H9 (cell line): ENCODE measurements around the gene ZDHHC13. TPM values are rescaled to one million over a fixed set of nuclear protein-coding genes. Genes with fewer than 3 reads are reported as not detected.

Experiments
- DNase-seq: peaks from one replicate; pipeline ENCODE4 v3.0.0-alpha.2; 2017
- H2AFZ ChIP-seq: one replicate; pipeline ENCODE4 v1.6.1; 2013; ENCODE audit warnings: mild to moderate bottlenecking, low read length, control low read depth, moderate library complexity
- H2AK5ac ChIP-seq: 2 replicates; pipeline ENCODE4 v1.6.1; 2013; ENCODE audit warnings: low read length, control low read depth, mixed read lengths; ENCODE audit not compliant: insufficient read length
- H2BK120ac ChIP-seq: one replicate; pipeline ENCODE4 v1.6.1; 2013; ENCODE audit warnings: low read depth, mild to moderate bottlenecking, low read length, control low read depth, inconsistent platforms; ENCODE audit not compliant: poor library complexity, severe bottlenecking
- H2BK12ac ChIP-seq: 2 replicates; pipeline ENCODE4 v1.6.1; 2013; ENCODE audit warnings: low read length, control low read depth, mixed read lengths, low read depth; ENCODE audit not compliant: insufficient read length
- H2BK15ac ChIP-seq: 2 replicates; pipeline ENCODE4 v1.6.1; 2013; ENCODE audit warnings: low read depth, low read length, control low read depth
- H2BK20ac ChIP-seq: one replicate; pipeline ENCODE4 v1.6.1; 2013; ENCODE audit warnings: low read depth, mild to moderate bottlenecking, low read length, control low read depth, inconsistent platforms; ENCODE audit not compliant: poor library complexity, severe bottlenecking
- H2BK5ac ChIP-seq: 2 replicates; pipeline ENCODE4 v1.6.1; 2013; ENCODE audit warnings: low read length, control low read depth, mixed read lengths; ENCODE audit not compliant: insufficient read length
- H3K14ac ChIP-seq: 2 replicates; pipeline ENCODE4 v1.6.1; 2013; ENCODE audit warnings: low read length, control low read depth; ENCODE audit not compliant: insufficient read depth
- H3K18ac ChIP-seq: 2 replicates; pipeline ENCODE4 v1.6.1; 2013; ENCODE audit warnings: low read depth, mild to moderate bottlenecking, mixed read lengths, low read length, control low read depth; ENCODE audit not compliant: insufficient read length
- H3K23ac ChIP-seq: 2 replicates; pipeline ENCODE4 v1.6.1; 2013; ENCODE audit warnings: low read length, control low read depth, mixed read lengths, low read depth; ENCODE audit not compliant: insufficient read length
- H3K23me2 ChIP-seq: 2 replicates; pipeline ENCODE4 v1.6.1; 2013; ENCODE audit warnings: low read depth, mild to moderate bottlenecking, mixed read lengths, low read length, control low read depth; ENCODE audit not compliant: insufficient read length, poor library complexity, severe bottlenecking
- H3K27ac ChIP-seq: 2 replicates; pipeline ENCODE4 v1.5.1; 2013; ENCODE audit warnings: low read length, control low read depth, mixed read lengths, low read depth; ENCODE audit not compliant: insufficient read length
- H3K27me3 ChIP-seq: 2 replicates; pipeline ENCODE4 v1.6.1; 2013; ENCODE audit warnings: low read length, control low read depth, inconsistent platforms; ENCODE audit not compliant: insufficient read depth
- H3K4ac ChIP-seq: 2 replicates; pipeline ENCODE4 v1.6.1; 2013; ENCODE audit warnings: low read depth, mild to moderate bottlenecking, control low read depth, inconsistent platforms, low read length, moderate library complexity
- H3K4me1 ChIP-seq: 2 replicates; pipeline ENCODE4 v1.6.1; 2013; ENCODE audit warnings: low read length, control low read depth, inconsistent platforms; ENCODE audit not compliant: insufficient read depth
- H3K4me2 ChIP-seq: 2 replicates; pipeline ENCODE4 v1.6.1; 2013; ENCODE audit warnings: low read length, control low read depth, mixed read lengths; ENCODE audit not compliant: insufficient read length, insufficient read depth
- H3K56ac ChIP-seq: 2 replicates; pipeline ENCODE4 v1.6.1; 2013; ENCODE audit warnings: low read depth, mild to moderate bottlenecking, mixed read lengths, low read length, control low read depth; ENCODE audit not compliant: insufficient read length
- H3K79me1 ChIP-seq: 2 replicates; pipeline ENCODE4 v1.6.1; 2013; ENCODE audit warnings: low read depth, mild to moderate bottlenecking, moderate library complexity, low read length, control low read depth, inconsistent platforms; ENCODE audit not compliant: insufficient read depth, poor library complexity, severe bottlenecking
- H3K79me2 ChIP-seq: 2 replicates; pipeline ENCODE4 v1.6.1; 2013; ENCODE audit warnings: low read length, control low read depth, inconsistent platforms; ENCODE audit not compliant: insufficient read depth
- H3K9ac ChIP-seq: 2 replicates; pipeline ENCODE4 v1.6.1; 2013; ENCODE audit warnings: low read length, control low read depth, mixed read lengths; ENCODE audit not compliant: insufficient read length; ENCODE audit errors: extremely low read depth
- H3K9me3 ChIP-seq: one replicate; pipeline ENCODE4 v1.6.1; 2013; ENCODE audit warnings: low read depth, low read length, inconsistent platforms; ENCODE audit not compliant: control insufficient read depth
- H3T11ph ChIP-seq: one replicate; pipeline ENCODE4 v1.6.1; 2013; ENCODE audit warnings: mild to moderate bottlenecking, low read length, control low read depth, inconsistent platforms
- H4K20me1 ChIP-seq: one replicate; pipeline ENCODE4 v1.6.1; 2013; ENCODE audit not compliant: control insufficient read depth, insufficient read length, insufficient read depth
- H4K5ac ChIP-seq: 2 replicates; pipeline ENCODE4 v1.6.1; 2013; ENCODE audit warnings: low read depth, mild to moderate bottlenecking, mixed read lengths, low read length, control low read depth; ENCODE audit not compliant: insufficient read length
- H4K8ac ChIP-seq: replicated peaks from 2 replicates; pipeline ENCODE4 v1.6.1; 2013; ENCODE audit warnings: low read length, control low read depth, mixed read lengths, low read depth; ENCODE audit not compliant: insufficient read length
- H4K91ac ChIP-seq: 2 replicates; pipeline ENCODE4 v1.6.1; 2013; ENCODE audit warnings: low read depth, mild to moderate bottlenecking, moderate library complexity, mixed read lengths, low read length, control low read depth; ENCODE audit not compliant: insufficient read length
- H3K27ac Mint-ChIP-seq, 3 experiments: 2 replicates in 2 of 3; 3 replicates in 1 of 3; pipeline ENCODE4 v1.8.0; 2020 to 2021; ENCODE audit warnings: mixed read lengths in 3 of 3, mild to moderate bottlenecking in 1 of 3, moderate library complexity in 1 of 3
- H3K27me3 Mint-ChIP-seq: 2 replicates; pipeline ENCODE4 v1.8.0; 2021; ENCODE audit warnings: low read depth, mild to moderate bottlenecking, moderate library complexity, mixed read lengths
- H3K36me3 Mint-ChIP-seq, 3 experiments: 2 replicates in 2 of 3; 3 replicates in 1 of 3; pipeline ENCODE4 v1.8.0; 2020 to 2021; ENCODE audit warnings: low read depth in 3 of 3, mixed read lengths in 3 of 3; ENCODE audit not compliant: insufficient read depth in 1 of 3
- H3K4me1 Mint-ChIP-seq, 2 experiments: 2 replicates each; pipeline ENCODE4 v1.8.0; 2020; ENCODE audit warnings: mixed read lengths in 2 of 2
- H3K4me3 Mint-ChIP-seq, 2 experiments: 2 replicates in 1 of 2; 3 replicates in 1 of 2; pipeline ENCODE4 v1.8.0; 2020 to 2021; ENCODE audit warnings: mild to moderate bottlenecking in 2 of 2, mixed read lengths in 2 of 2, moderate library complexity in 1 of 2
- H3K9me3 Mint-ChIP-seq, 2 experiments: 2 replicates in 1 of 2; 3 replicates in 1 of 2; pipeline ENCODE4 v1.8.0; 2020; ENCODE audit warnings: mild to moderate bottlenecking in 2 of 2, mixed read lengths in 2 of 2, moderate library complexity in 1 of 2
- CTCF ChIP-seq: fragments of 200-600 bp; sonication (generic); conservative IDR thresholded peaks from 3 replicates; pipeline ENCODE4 v1.8.0; 2021; ENCODE audit warnings: antibody characterized with exemption, mild to moderate bottlenecking
- WGBS: extraction: QIAGEN DNeasy Blood & Tissue Kit; methylation state at CpG from one replicate; pipeline ENCODE4 v1.1.7; 2013; ENCODE audit warnings: missing lambda C conversion rate, low lambda C conversion rate, mixed read lengths; ENCODE audit not compliant: insufficient read length; ENCODE audit errors: extremely low coverage; 5-methylcytosine and 5-hydroxymethylcytosine counted together
- total RNA-seq: library from RNA; stranded (reverse); gene quantifications from 2 replicates; pipeline ENCODE4 v1.2.1, GENCODE V29; 2021

Gene ZDHHC13
- total RNA-seq, 1 experiment from 2014 or later, result 20.9 TPM

- Histone ChIP-seq H4K5ac (no peak overlapping the region), H2BK20ac (no peak overlapping the region), H3K23ac (no peak overlapping the region), H2AFZ (no peak overlapping the region), H3K27me3 (no peaks in the 10 kb centered on the region), H2BK120ac (no peak overlapping the region), H2BK12ac (no peak overlapping the region), H4K8ac (no peak overlapping the region), H3K4me2 (no peak overlapping the region), H3K27ac (no peak overlapping the region), H2BK5ac (no peak overlapping the region), H2AK5ac (no peak overlapping the region), H3K23me2 (no peaks in the 10 kb centered on the region), H3T11ph (no peak overlapping the region), H3K18ac (no peak overlapping the region), H3K4me1 (no peaks in the 10 kb centered on the region), H3K14ac (no peak overlapping the region), H3K9ac (no peak overlapping the region), H3K79me1 (no peaks in the 10 kb centered on the region), H3K9me3 (no peaks in the 10 kb centered on the region), H4K20me1 (no peaks in the 10 kb centered on the region), H3K4ac (no peak overlapping the region), H2BK15ac (no peak overlapping the region), H4K91ac (no peak overlapping the region), H3K56ac (no peak overlapping the region), H3K79me2 (no peaks in the 10 kb centered on the region)
- Mint-ChIP-seq H3K4me1 (no peaks in the 10 kb centered on the region), H3K36me3 (no peaks in the 10 kb centered on the region), H3K27ac (no peak overlapping the region), H3K27me3 (peaks cover 24% of the 10 kb centered on the region), H3K9me3 (no peaks in the 10 kb centered on the region), H3K4me3 (no peak overlapping the region)
- no peak for TF ChIP-seq CTCF
- no CpG with 5 or more reads among the region's 2 CpGs for WGBS
- DNase-seq, result no peak
Observed at GRCh38 chr11:19094859-19095258, 22.1 kb upstream of the ZDHHC13 start.
